AG04450 (cell line): ENCODE measurements around the gene CCDC47. TPM values are rescaled to one million over a fixed set of nuclear protein-coding genes. Genes with fewer than 3 reads are reported as not detected.
"Not testable (repeated sequence)": the region's sequence is repeated elsewhere in the genome, so short reads cannot be mapped to it uniquely, and the experiment has no call there.

Experiments
- CTCF ChIA-PET: fragments of 300-600, 350-600 bp; formaldehyde crosslinking; extraction: SDS; loops from one replicate; lab custom pipeline; 2022; ENCODE audit warnings: antibody characterized with exemption, inconsistent platforms; lab: Charles Lee
- POLR2A ChIA-PET: fragments of 350-600 bp; formaldehyde crosslinking; extraction: SDS; loops from one replicate; lab custom pipeline; 2021; ENCODE audit warnings: antibody characterized with exemption, inconsistent platforms; lab: Yijun Ruan, JAX
- DNase-seq: peaks from one replicate; pipeline ENCODE4 v3.0.0-alpha.2; 2011; ENCODE audit warnings: low read depth, low spot score
- H3K27ac ChIP-seq: one replicate; pipeline ENCODE4 v1.5.1; 2012; ENCODE audit warnings: low read depth, low read length, control low read depth
- H3K27me3 ChIP-seq: one replicate; pipeline ENCODE4 v1.6.0; 2012; ENCODE audit warnings: low read length; ENCODE audit not compliant: control insufficient read depth, insufficient read depth
- H3K4me3 ChIP-seq: 2 replicates; pipeline ENCODE4 v1.5.1; 2011; ENCODE audit warnings: mild to moderate bottlenecking, low read depth, low read length, control low read depth
- H3K9me3 ChIP-seq: 2 replicates; pipeline ENCODE4 v1.5.1; 2012; ENCODE audit warnings: low read length; ENCODE audit not compliant: control insufficient read depth, insufficient read depth
- polyA plus RNA-seq: library from polyadenylated mRNA; depleted of rRNA; stranded (reverse); fragments of >200 nt; gene quantifications from 2 replicates; pipeline ENCODE4 v1.2.3, GENCODE V29; 2011
- TF ChIP-seq, protein P1 (sequence below): IDR thresholded peaks from 2 replicates; pipeline ENCODE4 v1.5.1; 2011; ENCODE audit warnings: low read depth, low read length, control low read depth, inconsistent platforms

The CCDC47 gene
- polyA plus RNA-seq, 1 experiment = 68.9 TPM

DNA sequence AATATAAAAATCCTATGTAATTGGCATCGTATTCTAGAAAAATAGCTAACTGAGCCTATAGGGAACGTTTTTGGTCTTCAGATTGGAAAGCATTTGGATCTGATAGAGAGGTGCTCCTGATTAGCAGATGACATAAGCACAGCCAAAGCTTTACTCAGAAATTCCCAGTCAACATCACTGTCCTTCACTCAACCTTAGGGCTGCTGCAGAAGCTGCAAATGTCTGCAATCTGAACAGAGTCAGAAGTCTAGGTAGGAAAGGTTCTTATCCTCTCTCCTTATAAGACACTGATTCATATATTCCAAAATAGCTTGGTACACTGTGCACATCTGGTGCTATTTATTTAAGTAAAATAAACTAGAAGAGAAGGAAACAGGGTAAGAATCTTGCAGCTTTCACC, 51.0 kb downstream of the CCDC47 start:
- DNase-seq = no peak
- POLR2A ChIA-PET = no interaction called here
- no peaks in the 10 kb centered on the region for H3K27me3 ChIP-seq
- no peak overlapping the region for H3K4me3 ChIP-seq
- CTCF ChIA-PET = no interaction called here
- H3K9me3 ChIP-seq = no peaks in the 10 kb centered on the region
- TF ChIP-seq, protein P1, sequence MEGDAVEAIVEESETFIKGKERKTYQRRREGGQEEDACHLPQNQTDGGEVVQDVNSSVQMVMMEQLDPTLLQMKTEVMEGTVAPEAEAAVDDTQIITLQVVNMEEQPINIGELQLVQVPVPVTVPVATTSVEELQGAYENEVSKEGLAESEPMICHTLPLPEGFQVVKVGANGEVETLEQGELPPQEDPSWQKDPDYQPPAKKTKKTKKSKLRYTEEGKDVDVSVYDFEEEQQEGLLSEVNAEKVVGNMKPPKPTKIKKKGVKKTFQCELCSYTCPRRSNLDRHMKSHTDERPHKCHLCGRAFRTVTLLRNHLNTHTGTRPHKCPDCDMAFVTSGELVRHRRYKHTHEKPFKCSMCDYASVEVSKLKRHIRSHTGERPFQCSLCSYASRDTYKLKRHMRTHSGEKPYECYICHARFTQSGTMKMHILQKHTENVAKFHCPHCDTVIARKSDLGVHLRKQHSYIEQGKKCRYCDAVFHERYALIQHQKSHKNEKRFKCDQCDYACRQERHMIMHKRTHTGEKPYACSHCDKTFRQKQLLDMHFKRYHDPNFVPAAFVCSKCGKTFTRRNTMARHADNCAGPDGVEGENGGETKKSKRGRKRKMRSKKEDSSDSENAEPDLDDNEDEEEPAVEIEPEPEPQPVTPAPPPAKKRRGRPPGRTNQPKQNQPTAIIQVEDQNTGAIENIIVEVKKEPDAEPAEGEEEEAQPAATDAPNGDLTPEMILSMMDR = no peak
- H3K27ac ChIP-seq = no peak overlapping the region

DNA sequence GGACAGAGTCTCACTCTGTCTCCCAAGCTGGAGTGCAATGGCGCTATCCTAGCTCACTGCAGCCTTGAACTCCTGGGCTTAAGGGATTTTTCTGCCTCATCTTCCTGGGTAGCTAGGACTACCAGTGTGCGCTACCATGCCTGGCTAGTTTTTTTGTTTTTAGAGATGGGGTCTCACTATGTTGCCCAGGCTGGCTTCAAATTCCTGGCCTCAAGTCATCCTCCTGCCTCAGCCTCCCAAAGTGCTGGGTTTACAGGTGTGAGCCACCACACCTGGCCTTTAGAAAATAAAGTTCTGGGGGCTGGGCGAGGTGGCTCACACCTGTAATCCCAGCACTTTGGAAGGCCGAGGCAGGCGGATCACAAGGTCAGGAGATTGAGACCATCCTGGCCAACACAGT, 53.2 kb downstream of the CCDC47 start:
- POLR2A ChIA-PET = not testable (repeated sequence)

DNA sequence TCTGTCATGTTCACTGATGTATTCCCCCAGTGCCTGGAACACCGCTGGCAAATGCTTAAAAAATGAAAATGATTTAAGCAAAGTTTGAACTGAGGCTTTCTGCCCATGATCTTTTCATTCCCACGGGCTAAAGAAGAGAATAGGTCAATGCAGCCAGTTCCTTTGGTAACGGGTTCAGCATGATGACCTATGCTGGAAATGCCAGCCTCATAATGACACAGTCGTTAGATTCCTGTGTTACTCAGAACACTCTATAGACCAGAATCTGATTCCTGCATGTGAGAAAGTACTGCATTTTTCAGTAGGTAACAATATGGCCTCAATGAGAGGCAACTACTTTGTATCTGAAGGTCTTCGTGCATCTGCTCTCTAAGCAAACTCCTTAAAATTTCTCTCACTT, 54.4 kb downstream of the CCDC47 start:
- no peak for DNase-seq
- Histone ChIP-seq H3K27ac (no peak overlapping the region), H3K9me3 (no peaks in the 10 kb centered on the region), H3K27me3 (no peaks in the 10 kb centered on the region), H3K4me3 (no peak overlapping the region)
- POLR2A ChIA-PET = no interaction called here
- TF ChIP-seq, protein P1 = no peak
- CTCF ChIA-PET = no interaction called here

More for the DNA sequence above, 53.2 kb downstream of the CCDC47 start:
- H3K27ac ChIP-seq, H3K9me3 ChIP-seq, H3K27me3 ChIP-seq, H3K4me3 ChIP-seq, CTCF ChIA-PET, DNase-seq: not testable (repeated sequence)

GRCh38 chr17:63716426-63716825, 57.0 kb downstream of the CCDC47 start:
- Histone ChIP-seq H3K27ac (no peak overlapping the region), H3K27me3 (no peaks in the 10 kb centered on the region), H3K4me3 (no peak overlapping the region), H3K9me3 (no peaks in the 10 kb centered on the region)
- TF ChIP-seq, protein P1 = no peak
- no peak for DNase-seq
- POLR2A ChIA-PET = no interaction called here
- CTCF ChIA-PET = no interaction called here

GRCh38 chr17:63714550-63715277, 58.7 kb downstream of the CCDC47 start:
- H3K4me3 ChIP-seq = no peak overlapping the region
- H3K9me3 ChIP-seq = no peaks in the 10 kb centered on the region
- TF ChIP-seq, protein P1 = no peak
- H3K27ac ChIP-seq = no peak overlapping the region
- H3K27me3 ChIP-seq = no peaks in the 10 kb centered on the region
- CTCF ChIA-PET = interaction anchor here (1.7 kb wide), 1 partner anchor 17 kb away, joined by 4 read pairs; no protein-coding TSS in a partner anchor
- POLR2A ChIA-PET = interaction anchor here (1.1 kb wide), 1 partner anchor 93 kb away, joined by 4 read pairs; the partner anchor contains the start of gene MAP3K3
- DNase-seq = no peak
